Keratinocyte (primary cell): ENCODE data around the gene MPC1. TPM values are rescaled to one million over a fixed set of nuclear protein-coding genes. Genes with fewer than 3 reads are reported as not detected.

Experiments
- DNase-seq: peaks from one replicate; pipeline ENCODE4 v3.0.0-alpha.2; 2011; ENCODE audit warnings: low read depth, missing footprints, low spot score
- FAIRE-seq: peaks from 2 replicates; lab custom pipeline; 2011; peaks lifted over from hg19 to GRCh38; lab: Jason Lieb, UNC
- H2AFZ ChIP-seq: 2 replicates; pipeline ENCODE4 v1.6.0; 2012; ENCODE audit warnings: low read length, control low read depth, inconsistent platforms; ENCODE audit not compliant: control insufficient read depth
- H3K27ac ChIP-seq: 2 replicates; pipeline ENCODE4 v1.5.1; 2011; ENCODE audit warnings: low read length; ENCODE audit not compliant: control insufficient read depth, insufficient read depth
- H3K27me3 ChIP-seq: 3 replicates; pipeline ENCODE4 v1.6.0; 2011; ENCODE audit warnings: low read length; ENCODE audit not compliant: control insufficient read depth, insufficient read depth; ENCODE audit errors: extremely low read depth
- H3K36me3 ChIP-seq, 2 experiments: 2 replicates in 1 of 2; 3 replicates in 1 of 2; pipeline ENCODE4 v1.5.1; 2011; ENCODE audit warnings: low read length in 2 of 2, mild to moderate bottlenecking in 1 of 2; ENCODE audit not compliant: control insufficient read depth in 2 of 2, insufficient read depth in 2 of 2; ENCODE audit errors: extremely low read depth in 1 of 2
- H3K4me1 ChIP-seq: 3 replicates; pipeline ENCODE4 v1.5.1; 2011; ENCODE audit warnings: low read length; ENCODE audit not compliant: control insufficient read depth, insufficient read depth; ENCODE audit errors: extremely low read depth
- H3K4me2 ChIP-seq: 3 replicates; pipeline ENCODE4 v1.6.0; 2011; ENCODE audit warnings: low read depth, low read length; ENCODE audit not compliant: control insufficient read depth, insufficient read depth; ENCODE audit errors: extremely low read depth
- H3K4me3 ChIP-seq, 3 experiments: fragments of 200-600 bp in 1 of 3; sonication (generic) in 1 of 3; 2 replicates in 2 of 3; 3 replicates in 1 of 3; pipeline ENCODE4 v1.5.1; 2011 to 2016; ENCODE audit warnings: low read length in 3 of 3, mild to moderate bottlenecking in 3 of 3, control low read depth in 2 of 3, inconsistent platforms in 1 of 3, low read depth in 1 of 3, mixed read lengths in 1 of 3, mixed run types in 1 of 3, moderate library complexity in 1 of 3; ENCODE audit not compliant: control insufficient read depth in 2 of 3, insufficient read depth in 2 of 3; ENCODE audit errors: extremely low read depth in 1 of 3
- H3K79me2 ChIP-seq: 2 replicates; pipeline ENCODE4 v1.6.0; 2012; ENCODE audit warnings: low read length; ENCODE audit not compliant: control insufficient read depth, insufficient read depth
- H3K9ac ChIP-seq: 3 replicates; pipeline ENCODE4 v1.6.0; 2011; ENCODE audit warnings: low read length; ENCODE audit not compliant: control insufficient read depth, insufficient read depth; ENCODE audit errors: extremely low read depth
- H3K9me1 ChIP-seq: 3 replicates; pipeline ENCODE4 v1.6.0; 2011; ENCODE audit warnings: low read length; ENCODE audit not compliant: control insufficient read depth, insufficient read depth; ENCODE audit errors: extremely low read depth
- H3K9me3 ChIP-seq: 2 replicates; pipeline ENCODE4 v1.5.1; 2012; ENCODE audit warnings: low read depth, low read length; ENCODE audit not compliant: control insufficient read depth
- H4K20me1 ChIP-seq: 3 replicates; pipeline ENCODE4 v1.6.0; 2011; ENCODE audit warnings: low read length; ENCODE audit not compliant: control insufficient read depth, insufficient read depth; ENCODE audit errors: extremely low read depth
- CTCF ChIP-seq, 3 experiments: IDR thresholded peaks in 1 of 3; conservative IDR thresholded peaks in 1 of 3; optimal IDR thresholded peaks in 1 of 3; 2 replicates in 2 of 3; 3 replicates in 1 of 3; pipeline versions ENCODE3 to v1.5.1; 2011; ENCODE audit warnings: low read length in 3 of 3, mild to moderate bottlenecking in 3 of 3, moderate library complexity in 2 of 3, control low read depth in 1 of 3, inconsistent platforms in 1 of 3; ENCODE audit not compliant: insufficient read depth in 2 of 3; ENCODE audit errors: extremely low read depth in 1 of 3
- EZH2 ChIP-seq: IDR thresholded peaks from one replicate; pipeline ENCODE4 v1.6.1; 2012; ENCODE audit warnings: inconsistent platforms, mild to moderate bottlenecking, low read length, moderate library complexity
- dilution Hi-C: fragments of 300-500 bp; cut with MboI; formaldehyde crosslinking; loops from one replicate; pipeline ENCODE4 v1.7.0; 2020; ENCODE audit warnings: low sequenced_read_pairs; ENCODE audit not compliant: extremely low pct_ligation_motif_present
- polyA plus RNA-seq, 5 experiments: library from polyadenylated mRNA; depleted of rRNA in 3 of 5; stranded (reverse) in 3 of 5; stranded (forward) in 1 of 5; unstranded in 1 of 5; fragments of >200 nt; gene quantifications; 1 replicate in 1 of 5; 2 replicates in 3 of 5; 3 replicates in 1 of 5; pipeline versions ENCODE4 v1.2.1 to v1.2.3, GENCODE V29; 2011 to 2012; ENCODE audit warnings: missing spikeins in 2 of 5, low read depth in 1 of 5, low replicate concordance in 1 of 5

The MPC1 gene
- polyA plus RNA-seq, 1 donor (not counting 4 experiments of a cell fraction or from before 2014, with no cell fraction given), result 26.4 TPM

- TF ChIP-seq CTCF (optimal IDR thresholded peaks at IDR 0.05 in 1 of 3, IDR thresholded peaks at IDR 0.05 in 1 of 3, conservative IDR thresholded peaks at IDR 0.05 in 1 of 3; ENCODE audit: extremely low read depth in 1 of 3, insufficient read depth in 2 of 3, low read length in 3 of 3) (no peak), EZH2 (no peak)
- H3K9me1 ChIP-seq, result no peaks in the 10 kb centered on the region
- no peak overlapping the region for H3K27ac ChIP-seq
- FAIRE-seq (no peak), DNase-seq (no peak)
- H4K20me1 ChIP-seq, result peaks cover 16% of the 10 kb centered on the region
- H3K4me1 ChIP-seq, result no peaks in the 10 kb centered on the region
- peaks cover 7 to 19% of the 10 kb centered on the region in 2 experiments for H3K36me3 ChIP-seq
- peaks cover 97% of the 10 kb centered on the region for H3K79me2 ChIP-seq
- H3K4me2 ChIP-seq, result no peak overlapping the region
- H2AFZ ChIP-seq, result no peak overlapping the region
- H3K27me3 ChIP-seq, result no peaks in the 10 kb centered on the region
- H3K9ac ChIP-seq, result no peak overlapping the region
- dilution Hi-C loops, result no loop called here
- H3K4me3 ChIP-seq, result no peak overlapping the region
- H3K9me3 ChIP-seq, result no peaks in the 10 kb centered on the region
These were observed 47.9 kb downstream of the MPC1 start for GRCh38 chr6:166334878-166335277.

- FAIRE-seq (no peak), DNase-seq (no peak)
- Histone ChIP-seq H3K79me2 (peaks cover 92% of the 10 kb centered on the region), H3K9ac (no peak overlapping the region), H3K4me3 (no peak overlapping the region), H2AFZ (no peak overlapping the region), H3K27me3 (no peaks in the 10 kb centered on the region), H3K9me1 (no peaks in the 10 kb centered on the region), H4K20me1 (peaks cover 11% of the 10 kb centered on the region), H3K4me1 (no peaks in the 10 kb centered on the region), H3K27ac (no peak overlapping the region), H3K36me3 (peaks cover 12 to 22% of the 10 kb centered on the region in 2 experiments), H3K9me3 (no peaks in the 10 kb centered on the region), H3K4me2 (no peak overlapping the region)
- TF ChIP-seq EZH2 (no peak), CTCF (optimal IDR thresholded peaks at IDR 0.05 in 1 of 3, IDR thresholded peaks at IDR 0.05 in 1 of 3, conservative IDR thresholded peaks at IDR 0.05 in 1 of 3; ENCODE audit: extremely low read depth in 1 of 3, insufficient read depth in 2 of 3, low read length in 3 of 3) (no peak)
- dilution Hi-C loops, result no loop called here
These were observed 49.4 kb downstream of the MPC1 start for GRCh38 chr6:166333172-166333995.
